GM19035 (cell line): ENCODE measurements around the gene POMP.
"Not testable (repeated sequence)": the region's sequence is repeated elsewhere in the genome, so short reads cannot be mapped to it uniquely, and the experiment has no call there.

Experiments
- ATAC-seq: cut with Tn5 transposase; IDR thresholded peaks from one replicate; pipeline ENCODE4 v1.9.1; 2021; ENCODE audit not compliant: unreplicated experiment

The POMP gene

GRCh38 chr13:28637714-28638355, 21.1 kb upstream of the POMP start:
- ATAC-seq: no peak

- ATAC-seq: no peak
Measured at GRCh38 chr13:28638756-28639155, 20.2 kb upstream of the POMP start.

- ATAC-seq: peak; percentile 14
Measured at GRCh38 chr13:28640861-28641599, 17.9 kb upstream of the POMP start.

GRCh38 chr13:28641600-28641926, 17.4 kb upstream of the POMP start:
- ATAC-seq: peak; percentile 81

GRCh38 chr13:28650284-28650683, 8.6 kb upstream of the POMP start:
- no peak for ATAC-seq

GRCh38 chr13:28651810-28652401, 7.0 kb upstream of the POMP start:
- ATAC-seq: no peak

GRCh38 chr13:28653111-28653510, 5.8 kb upstream of the POMP start:
- no peak for ATAC-seq

- no peak for ATAC-seq
Measured at GRCh38 chr13:28654276-28654675, 4.7 kb upstream of the POMP start.

GRCh38 chr13:28655561-28655960, 3.4 kb upstream of the POMP start:
- ATAC-seq: no peak

- no peak for ATAC-seq
Measured at GRCh38 chr13:28657784-28658538, 969 bp upstream of the POMP start.

- ATAC-seq: peak; percentile 15
Measured at GRCh38 chr13:28658539-28658795, 463 bp upstream of the POMP start.

- peak; percentile 36 for ATAC-seq
Measured at GRCh38 chr13:28659621-28659970, 666 bp downstream of the POMP start.

GRCh38 chr13:28666897-28667488, 8.1 kb downstream of the POMP start:
- ATAC-seq: no peak

- ATAC-seq: no peak
Measured at GRCh38 chr13:28671126-28671792, 12.3 kb downstream of the POMP start.

- no peak for ATAC-seq
Measured at GRCh38 chr13:28678809-28679208, 19.9 kb downstream of the POMP start.

GRCh38 chr13:28679628-28680027, 20.7 kb downstream of the POMP start:
- no peak for ATAC-seq

- no peak for ATAC-seq
Measured at GRCh38 chr13:28680541-28680940, 21.6 kb downstream of the POMP start.

GRCh38 chr13:28683169-28683568, 24.2 kb downstream of the POMP start:
- not testable (repeated sequence) for ATAC-seq

GRCh38 chr13:28684257-28684656, 25.3 kb downstream of the POMP start:
- ATAC-seq: no peak

- no peak for ATAC-seq
Measured at GRCh38 chr13:28685114-28685513, 26.2 kb downstream of the POMP start.

GRCh38 chr13:28685892-28686291, 27.0 kb downstream of the POMP start:
- no peak for ATAC-seq
